Right renal pelvis (tissue), 4 donors: Measurements from ENCODE around the gene KRTAP13-4. TPM values are rescaled to one million over a fixed set of nuclear protein-coding genes. Genes with fewer than 3 reads are reported as not detected.

Experiments
- DNase-seq, 4 donors: peaks; one replicate each; pipeline ENCODE4 v3.0.0-alpha.2; 2013; ENCODE audit warnings: low read depth in 4 of 4, low spot score in 3 of 4, missing footprints in 1 of 4
- polyA plus RNA-seq, 4 donors: library from polyadenylated mRNA; unstranded; fragments of 120-200 nt; gene quantifications; one replicate each; pipeline ENCODE4 v1.2.1, GENCODE V29; 2013; ENCODE audit not compliant: insufficient read length in 4 of 4

KRTAP13-4 gene, protein sequence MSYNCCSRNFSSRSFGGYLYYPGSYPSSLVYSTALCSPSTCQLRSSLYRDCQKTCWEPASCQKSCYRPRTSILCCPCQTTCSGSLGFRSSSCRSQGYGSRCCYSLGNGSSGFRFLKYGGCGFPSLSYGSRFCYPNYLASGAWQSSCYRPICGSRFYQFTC
- polyA plus RNA-seq, result not detected

DNA sequence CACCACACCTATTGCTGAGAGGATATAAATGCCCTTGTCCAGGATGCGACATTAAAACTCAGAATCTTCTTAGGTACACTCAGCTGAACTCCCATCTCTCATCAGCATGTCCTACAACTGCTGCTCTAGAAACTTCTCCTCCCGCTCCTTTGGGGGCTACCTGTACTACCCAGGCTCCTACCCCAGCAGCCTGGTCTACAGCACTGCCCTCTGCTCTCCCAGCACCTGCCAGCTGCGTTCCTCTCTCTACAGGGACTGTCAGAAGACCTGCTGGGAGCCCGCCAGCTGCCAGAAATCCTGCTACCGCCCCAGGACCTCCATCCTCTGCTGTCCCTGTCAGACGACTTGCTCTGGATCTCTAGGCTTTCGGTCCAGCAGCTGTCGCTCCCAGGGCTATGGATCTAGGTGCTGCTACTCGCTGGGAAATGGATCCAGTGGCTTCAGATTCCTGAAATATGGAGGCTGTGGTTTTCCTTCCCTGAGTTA, at the start of gene KRTAP13-4:
Gene KRTAP13-4 (plus strand): TSS at position 51 of the 486 bp plus-strand sequence. CDS start 56 bp downstream, at position 107.
- no peak for DNase-seq

DNA sequence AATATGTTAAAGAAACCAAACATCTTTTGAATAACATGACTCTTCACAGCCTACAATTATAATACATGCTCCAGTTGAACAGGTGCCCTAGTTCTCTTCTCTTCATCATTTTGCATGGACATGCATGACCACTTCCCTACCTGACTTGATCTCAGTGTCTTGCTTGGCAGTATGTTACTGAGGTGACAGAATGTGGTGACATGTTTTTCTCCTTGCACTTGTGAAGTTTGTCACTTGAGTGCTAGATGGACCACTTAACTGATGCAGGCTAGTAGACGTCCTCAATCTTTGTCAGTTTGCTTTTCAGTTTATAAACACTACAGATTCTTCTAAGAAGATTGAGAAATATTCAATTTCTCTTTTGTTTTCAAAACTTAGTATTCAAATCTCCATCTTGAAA, 47.8 kb upstream of the KRTAP13-4 start:
- no peak for DNase-seq

DNA sequence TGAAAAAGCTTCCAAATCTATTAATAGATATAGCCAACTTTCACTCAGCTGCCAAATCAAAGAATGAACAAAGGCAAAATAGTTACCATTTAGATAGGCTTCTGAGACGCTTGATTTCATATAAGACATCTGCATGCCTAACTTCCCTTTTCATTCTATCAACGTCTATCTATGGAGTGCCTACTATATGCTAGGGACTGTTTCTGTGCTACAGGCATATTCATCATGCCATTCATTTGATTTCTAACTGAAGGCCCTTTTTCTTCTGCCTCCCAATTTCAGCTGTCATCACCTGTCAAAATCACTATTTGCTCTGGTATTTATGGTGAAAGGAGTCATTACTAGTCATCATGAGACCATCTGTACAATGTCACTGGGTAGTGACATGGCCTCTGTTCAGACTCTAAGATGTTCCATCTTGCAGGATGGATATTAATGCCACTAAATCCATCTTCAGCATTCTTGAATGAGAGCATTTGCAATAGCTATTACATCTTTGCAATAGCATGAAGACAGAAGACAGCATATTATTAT, 38.5 kb upstream of the KRTAP13-4 start:
- DNase-seq, result no peak

DNA sequence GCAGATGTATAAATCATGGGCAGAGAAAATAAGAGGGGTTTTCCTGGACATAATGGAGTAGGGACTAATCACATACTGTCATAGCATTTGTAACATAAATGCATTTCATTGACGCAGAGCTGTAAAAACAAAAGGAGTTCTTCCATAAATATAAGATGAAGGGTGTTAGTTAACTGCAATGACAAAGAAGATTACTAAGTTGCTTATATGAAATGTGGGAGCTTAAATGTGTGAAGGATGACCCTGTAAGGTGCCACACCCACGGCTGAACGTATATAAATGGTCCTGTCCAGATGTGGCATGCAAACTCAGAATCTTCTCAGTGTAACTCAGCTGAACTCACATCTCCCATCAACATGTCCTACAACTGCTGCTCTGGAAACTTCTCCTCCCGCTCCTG, 34.3 kb upstream of the KRTAP13-4 start, which contains the start of gene KRTAP13-1:
Gene KRTAP13-1 (plus strand): TSS at position 301 of the 400 bp plus-strand sequence. CDS start 56 bp downstream, at position 357.
- no peak for DNase-seq

DNA sequence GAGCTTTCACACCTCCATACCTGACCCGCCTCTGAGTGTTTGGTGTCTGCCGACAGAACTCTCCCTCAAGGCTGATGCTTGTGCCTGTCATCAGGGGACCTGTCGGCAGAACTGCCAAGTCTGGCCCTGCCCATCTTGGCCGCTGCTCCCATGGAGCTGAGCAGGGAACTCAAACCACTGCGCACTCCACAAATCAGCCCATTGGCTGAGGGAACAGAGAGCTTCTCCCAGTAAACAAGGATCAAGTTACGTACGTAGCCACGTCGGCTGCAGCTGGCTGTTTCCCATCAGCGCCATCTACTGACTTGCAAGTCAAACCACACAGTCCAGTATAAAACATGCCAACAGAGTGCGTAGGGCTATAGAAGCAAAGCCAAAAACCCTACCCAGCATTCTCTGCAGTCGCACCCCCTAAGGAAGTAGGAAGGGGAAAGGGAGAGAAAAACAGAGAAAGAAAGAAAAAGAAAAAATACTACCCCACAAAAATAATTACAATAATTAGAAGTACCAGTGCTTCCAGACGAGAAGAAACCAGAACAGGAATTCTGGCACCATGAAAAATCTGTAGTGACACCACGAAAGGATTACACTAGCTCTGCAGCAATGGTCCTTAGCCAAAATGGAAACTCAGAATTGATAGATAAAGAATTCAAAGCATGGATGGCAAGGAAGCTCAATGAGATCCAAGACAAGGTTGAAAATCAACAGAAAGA, 21.1 kb upstream of the KRTAP13-4 start:
- DNase-seq, result peak; percentile 3 to 10 (median 8)

DNA sequence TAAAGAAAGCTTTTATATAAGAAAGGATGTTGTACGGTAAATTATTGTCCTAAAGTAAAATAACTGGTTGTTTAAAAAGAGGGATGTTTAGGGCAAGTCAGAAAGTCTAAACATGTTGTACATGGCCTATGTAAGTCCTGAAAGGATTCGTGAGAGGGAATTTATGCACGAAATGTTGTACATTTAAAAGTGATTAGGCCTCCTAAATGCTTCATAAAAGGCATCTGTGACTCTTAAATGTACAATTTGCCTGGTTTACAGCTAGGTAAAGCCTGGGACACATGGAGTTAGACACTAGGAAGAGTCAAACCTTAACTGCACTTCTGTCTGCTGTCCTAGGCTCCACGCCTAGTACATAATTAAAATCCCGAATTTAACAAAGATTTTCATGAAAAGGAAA, 14.0 kb upstream of the KRTAP13-4 start:
- no peak for DNase-seq

DNA sequence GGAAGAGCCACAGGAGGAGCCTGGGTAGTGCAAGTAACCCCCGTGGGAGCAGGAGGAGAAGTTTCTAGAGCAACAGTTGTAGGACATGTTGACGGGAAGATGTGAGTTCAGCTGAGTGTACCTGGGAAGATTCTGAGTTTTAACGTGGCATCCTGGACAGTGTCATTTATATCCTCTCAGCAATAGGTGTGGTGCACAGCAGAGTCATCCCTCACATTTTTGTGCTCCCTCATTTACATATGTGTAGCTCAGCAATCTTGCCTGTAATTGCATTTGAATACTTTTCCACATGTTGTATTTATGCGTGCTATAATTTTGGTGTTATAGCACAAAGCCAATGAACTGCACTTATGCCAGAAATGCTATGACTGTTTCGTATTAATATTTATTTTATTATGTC, 4.2 kb upstream of the KRTAP13-4 start, which contains the start of gene KRTAP13-3:
Gene KRTAP13-3 (minus strand): TSS at position 101 of the 400 bp plus-strand sequence. CDS start 14 bp downstream, at position 87.
- DNase-seq, result no peak

DNA sequence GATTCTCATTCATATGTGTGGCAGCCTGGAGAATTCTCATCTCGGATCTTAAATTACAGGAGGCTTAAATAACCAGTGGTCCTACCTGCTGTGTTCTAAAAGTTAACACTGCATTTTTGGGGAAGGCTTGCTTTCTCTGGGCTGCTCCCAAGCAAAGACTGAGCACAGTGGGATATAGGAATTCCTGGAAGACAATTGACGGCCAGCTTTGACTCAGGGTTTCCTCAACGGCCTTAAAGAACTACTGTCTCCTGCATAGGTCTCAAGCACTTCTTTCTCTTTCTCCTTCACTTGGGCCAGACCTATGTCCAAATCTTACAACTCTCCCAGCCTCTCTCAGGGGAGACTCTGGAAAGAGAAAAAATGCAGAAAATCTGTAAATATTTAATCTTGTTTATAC, 3.3 kb upstream of the KRTAP13-4 start:
- no peak for DNase-seq

DNA sequence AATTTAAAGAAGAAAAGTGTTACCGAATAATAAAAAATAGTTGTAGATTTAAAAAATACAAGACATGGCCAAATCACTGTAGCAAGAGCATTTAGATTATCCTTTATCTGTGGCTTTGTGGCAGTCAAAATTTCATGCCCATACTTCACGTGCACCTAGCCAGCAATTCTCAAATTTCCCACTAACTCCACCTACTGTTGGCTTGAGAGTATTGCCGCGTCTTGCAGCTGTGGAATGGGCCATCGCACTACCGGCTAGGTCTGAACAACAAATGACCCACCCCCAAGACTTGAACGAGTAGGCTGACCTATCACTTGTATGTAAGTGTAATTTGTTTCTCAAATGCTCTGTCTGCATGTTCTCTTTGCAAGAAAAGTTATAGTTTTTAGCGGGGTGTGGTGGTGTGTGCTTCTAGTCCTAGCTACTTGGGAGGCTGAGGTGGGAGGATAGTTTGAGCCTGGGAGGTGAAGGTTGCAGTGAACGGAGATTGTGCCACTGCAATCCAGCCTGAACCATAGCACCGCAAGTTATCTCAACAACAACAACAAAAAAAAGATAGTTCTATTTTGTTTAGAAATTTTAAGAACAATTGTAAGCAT, 4.1 kb downstream of the KRTAP13-4 start:
- DNase-seq, result no peak

DNA sequence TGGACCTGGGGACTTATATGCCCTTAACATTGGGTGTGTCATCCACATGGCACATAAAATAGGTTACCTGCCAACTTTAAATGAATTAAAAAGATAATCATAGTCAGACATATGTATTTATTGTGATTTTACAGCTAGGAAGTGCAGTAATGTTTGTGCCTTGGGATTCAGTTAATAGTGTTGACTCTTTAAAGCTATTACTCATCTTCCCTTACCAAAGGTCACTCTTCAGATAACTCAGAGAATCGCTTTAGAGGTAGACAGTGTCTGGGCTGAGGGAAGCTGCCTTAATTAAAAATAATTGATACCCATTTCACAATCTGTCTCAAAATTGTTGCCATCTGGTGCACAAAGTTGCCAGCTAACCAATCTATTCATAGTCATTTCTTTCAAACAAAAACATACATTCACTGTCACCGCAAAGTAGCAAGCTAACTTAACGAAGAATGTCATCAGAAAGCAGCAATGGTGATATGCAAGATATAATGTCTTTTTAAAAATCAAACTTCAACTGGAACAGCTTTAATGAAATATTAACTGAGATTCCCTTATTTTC, 7.1 kb downstream of the KRTAP13-4 start:
- no peak for DNase-seq

DNA sequence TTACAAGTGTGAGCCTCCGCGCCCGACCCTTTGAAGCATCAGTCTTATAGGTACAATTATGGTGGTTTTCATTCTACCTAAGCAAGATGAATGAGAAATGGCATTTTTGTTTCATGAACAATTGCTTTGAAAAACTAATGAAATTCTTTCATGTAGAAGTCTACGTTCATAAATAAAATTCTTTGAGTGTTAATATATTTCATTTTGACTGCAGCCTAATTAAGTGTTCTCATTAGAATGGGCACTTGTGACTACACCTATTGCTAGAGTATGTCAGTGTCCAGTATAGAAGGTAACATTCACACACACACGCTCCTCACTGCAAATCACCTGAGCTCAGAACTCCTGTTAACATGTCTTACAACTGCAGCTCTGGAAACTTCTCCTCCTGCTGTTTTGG, 10.0 kb downstream of the KRTAP13-4 start, which contains the start of gene KRTAP15-1:
Gene KRTAP15-1 (plus strand): TSS at position 301 of the 400 bp plus-strand sequence. CDS start 53 bp downstream, at position 354.
- DNase-seq, result no peak

DNA sequence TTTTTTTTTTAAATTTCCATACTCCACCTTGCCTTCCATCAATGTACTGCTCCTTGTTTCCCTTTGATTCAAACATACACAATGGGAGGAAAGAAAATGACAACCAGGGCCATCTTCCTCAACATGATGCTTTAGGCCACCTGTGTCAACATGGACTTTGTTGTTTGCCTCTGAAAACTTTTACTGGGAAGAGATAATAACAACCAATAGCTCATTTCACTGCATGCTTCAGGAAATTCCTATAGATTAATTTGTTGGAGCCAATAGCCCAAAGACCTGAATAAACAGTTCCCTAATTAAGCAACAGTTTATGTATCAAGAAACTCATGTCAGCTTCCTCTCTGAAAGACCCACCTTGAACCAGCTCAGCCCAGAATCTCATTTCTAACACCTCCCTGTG, 13.2 kb downstream of the KRTAP13-4 start:
- DNase-seq, result no peak

DNA sequence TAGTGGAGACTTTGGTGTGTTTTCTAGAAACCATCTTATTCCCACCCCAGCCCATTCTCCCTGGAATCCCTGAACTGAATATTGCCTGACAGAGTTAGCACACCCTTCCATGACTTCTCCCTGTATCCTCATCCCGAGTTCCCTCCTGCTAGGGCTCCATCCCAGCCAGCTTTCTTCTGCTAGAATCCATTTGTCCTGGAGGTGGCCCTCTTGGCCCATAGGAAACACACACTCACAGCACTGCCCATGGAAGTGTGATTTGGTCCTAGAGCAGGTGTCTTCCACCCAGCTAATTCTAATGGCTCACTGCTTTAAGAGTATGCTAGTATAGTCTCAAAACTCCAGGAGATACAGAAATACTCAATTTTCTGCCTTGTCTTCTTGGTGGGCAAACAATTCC, 14.2 kb downstream of the KRTAP13-4 start:
- no peak for DNase-seq

DNA sequence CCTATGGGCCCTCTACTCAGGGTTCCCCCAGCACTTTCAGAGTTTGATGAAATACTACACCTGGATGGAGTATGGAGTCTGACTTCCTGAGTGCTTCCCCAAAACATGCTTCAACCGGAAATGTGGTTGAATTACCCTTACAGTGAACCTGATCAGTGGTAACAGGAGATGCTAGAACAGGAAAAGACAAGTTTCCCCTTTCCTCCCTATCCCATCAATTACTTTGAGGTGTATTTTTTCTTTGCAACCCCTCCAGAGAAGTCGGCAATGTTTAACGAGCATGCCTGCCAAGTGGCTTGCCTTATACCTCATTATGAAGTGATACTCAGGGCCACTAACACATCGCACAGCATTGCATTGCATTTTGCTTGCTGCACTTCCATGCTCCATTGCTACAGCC, 17.0 kb downstream of the KRTAP13-4 start:
- DNase-seq, result peak in 1 of 4 donors; percentile 8

DNA sequence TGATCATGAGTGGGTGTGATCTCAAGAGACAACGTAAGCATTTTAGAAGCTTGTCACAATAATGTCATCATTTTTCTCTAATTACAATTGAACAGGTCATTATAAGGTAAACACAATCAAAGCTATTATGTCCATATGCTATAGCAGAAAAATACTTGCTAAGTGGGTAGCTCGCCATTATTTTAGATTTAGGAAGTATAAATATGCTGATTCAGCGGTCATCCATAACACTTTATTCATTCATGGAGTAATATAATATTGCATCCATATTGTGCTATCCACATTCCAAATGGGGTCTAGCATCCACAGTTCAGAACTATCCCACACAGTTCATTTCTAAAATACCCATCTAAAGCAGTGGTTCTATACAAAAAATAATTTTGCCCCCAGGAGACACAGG, 18.5 kb downstream of the KRTAP13-4 start:
- no peak for DNase-seq

DNA sequence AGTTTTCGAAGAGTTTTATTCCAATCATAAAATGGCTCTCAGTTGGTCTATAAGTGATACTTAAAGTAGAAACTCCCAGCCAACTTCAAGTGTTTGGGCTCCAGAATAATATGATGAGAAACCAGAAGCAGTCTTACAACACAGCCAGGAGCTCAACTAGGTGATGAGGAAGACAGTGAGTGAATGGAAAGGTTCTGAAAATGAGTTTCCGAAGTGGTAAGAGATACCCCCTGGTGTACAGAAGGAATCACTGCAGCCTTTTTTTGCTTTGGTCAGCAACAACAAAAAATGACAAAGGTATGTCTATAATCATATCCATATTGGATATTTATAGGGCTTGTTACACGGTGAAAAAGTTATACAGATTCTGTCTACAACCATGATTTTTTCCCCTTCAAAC, 33.7 kb downstream of the KRTAP13-4 start:
- DNase-seq, result no peak

DNA sequence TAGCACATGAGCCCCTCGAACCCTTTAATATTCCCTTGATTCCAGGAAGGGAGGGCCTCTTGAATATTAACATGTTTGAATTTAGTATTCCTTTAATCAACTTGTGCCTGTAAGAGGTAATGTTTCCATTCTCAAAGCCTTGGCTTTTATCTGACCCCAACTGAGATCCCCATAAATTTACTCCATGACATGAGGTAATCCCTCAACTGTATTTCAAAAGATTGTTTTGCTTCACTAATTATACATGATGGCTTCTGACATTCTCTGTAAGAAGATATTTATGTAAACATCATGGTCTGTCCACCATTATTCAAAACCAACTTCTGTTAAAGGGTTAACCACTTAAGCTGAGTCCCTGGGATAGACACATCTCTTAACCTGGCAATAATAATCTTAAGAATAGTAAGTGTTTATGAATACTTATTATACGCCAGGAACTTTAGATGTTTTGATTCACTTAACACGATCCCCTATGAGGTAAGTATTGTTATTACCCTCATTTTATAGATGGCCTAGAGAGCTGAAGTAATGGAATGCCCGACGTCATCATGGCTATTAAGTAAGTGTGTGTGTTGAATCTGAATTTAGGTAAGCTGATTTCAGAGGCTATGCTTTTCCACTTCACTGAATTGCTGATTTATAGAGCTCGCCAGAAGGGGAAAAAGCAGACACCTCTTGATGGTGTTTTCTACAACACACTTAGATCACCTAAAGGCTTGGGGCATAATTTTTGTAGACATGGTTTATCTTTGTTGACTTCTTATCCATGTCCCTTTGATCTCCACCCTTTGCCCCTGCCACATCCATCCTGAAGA, 39.1 kb downstream of the KRTAP13-4 start:
- DNase-seq, result peak in 2 of 4 donors; percentile 18 to 30

DNA sequence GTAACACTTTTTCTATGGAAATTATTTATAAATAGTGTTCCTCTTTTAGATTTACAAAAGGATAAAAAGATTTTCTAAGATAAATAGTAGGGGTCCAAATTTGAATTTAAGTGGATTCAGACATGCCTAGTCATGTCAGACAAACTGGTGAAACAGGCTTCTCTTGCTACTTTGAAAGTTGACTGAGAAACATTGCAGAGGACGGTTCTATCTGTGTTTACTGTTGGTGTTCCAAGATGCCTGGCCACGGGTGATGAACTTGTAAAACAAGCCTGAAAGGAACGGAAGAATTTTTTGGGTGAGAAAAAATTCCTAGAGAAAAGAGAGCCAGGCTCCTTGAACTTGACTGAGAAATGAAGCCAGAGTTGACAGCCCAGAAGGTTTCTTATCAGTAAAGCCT, 48.0 kb downstream of the KRTAP13-4 start:
- DNase-seq, result no peak

DNA sequence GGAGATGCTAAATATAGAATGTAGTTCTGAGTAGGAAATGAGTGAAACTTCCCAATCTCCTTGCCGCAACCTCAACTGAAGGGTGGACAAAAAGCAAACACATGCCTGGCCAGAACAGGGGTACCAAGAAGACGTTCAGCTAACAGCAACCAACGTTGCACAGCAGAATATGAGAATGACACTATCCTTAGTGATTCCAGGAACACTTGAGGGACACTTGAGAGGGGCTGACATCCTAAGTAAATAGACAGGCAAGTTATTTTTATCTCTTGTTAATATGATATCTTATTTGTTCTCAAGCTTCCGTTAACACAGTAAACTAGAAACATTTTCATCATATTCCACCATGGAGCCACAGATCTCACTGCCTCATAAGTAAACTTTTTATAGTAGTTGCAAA, 49.2 kb downstream of the KRTAP13-4 start:
- no peak for DNase-seq

DNA sequence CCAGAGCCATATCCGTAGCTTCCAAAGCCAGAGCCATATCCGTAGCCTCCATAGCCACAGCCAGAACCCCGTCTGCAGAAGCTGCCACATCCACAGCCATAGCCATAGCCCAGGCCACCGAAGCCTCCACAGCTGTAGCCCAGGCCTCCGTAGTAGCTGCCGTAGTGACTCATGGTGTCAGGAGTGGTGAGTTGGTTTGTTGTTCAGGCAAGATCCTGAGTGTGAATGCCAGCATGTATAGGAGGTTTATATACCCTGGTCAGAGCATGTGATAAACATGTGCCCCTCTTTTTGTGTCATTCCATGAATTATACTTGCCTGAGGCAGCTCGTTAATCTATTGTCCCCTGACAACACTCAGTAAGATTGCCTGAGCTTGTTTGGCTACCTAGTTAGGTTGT, 50.1 kb downstream of the KRTAP13-4 start, which contains the start of gene KRTAP19-1:
Gene KRTAP19-1 (minus strand): TSS at position 223 of the 400 bp plus-strand sequence. CDS start 50 bp downstream, at position 173.
- DNase-seq, result no peak
